ENCODE data around the gene STON1.

Gene STON1

DNA sequence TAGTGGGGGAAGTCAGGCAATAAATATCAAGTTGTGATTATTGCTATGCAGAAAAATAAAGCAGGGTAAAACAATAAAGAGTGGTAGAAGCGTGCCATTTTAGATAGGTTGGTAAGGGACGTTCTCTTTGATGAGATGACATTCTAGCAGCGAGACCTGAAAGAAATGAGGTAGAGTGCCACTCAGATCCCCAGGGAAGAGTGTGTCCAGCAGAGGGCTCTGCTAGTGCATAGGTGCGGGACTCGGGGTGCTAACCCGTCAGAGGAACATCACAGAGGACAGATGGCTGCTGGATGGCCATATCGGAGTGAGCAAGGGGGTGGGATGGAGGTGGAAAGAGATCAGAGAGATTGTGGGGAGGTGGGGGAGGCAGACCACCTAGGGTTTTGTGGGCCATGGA lies 71.4 kb downstream of the STON1 start:
- no peaks in the 10 kb centered on the region for H3K36me3 ChIP-seq (ENCODE audit: insufficient read depth, low read length)
- H3K79me2 ChIP-seq (ENCODE audit: insufficient read depth, low read length), result no peaks in the 10 kb centered on the region
- H3K9me3 ChIP-seq (ENCODE audit: low read length), result no peaks in the 10 kb centered on the region
- no peaks in the 10 kb centered on the region for H4K20me1 ChIP-seq (ENCODE audit: insufficient read depth, low read length)
- no peaks in the 10 kb centered on the region for H3F3A ChIP-seq (ENCODE audit: insufficient read depth, low read length)
- no peak overlapping the region for H3K4me3 ChIP-seq (ENCODE audit: low read depth, low read length, poor library complexity, severe bottlenecking)
- no peak overlapping the region for H3K27ac ChIP-seq (ENCODE audit: low read depth, low read length, poor library complexity, severe bottlenecking)
- peak; percentile 57 for TF ChIP-seq CTCF (IDR thresholded peaks at IDR 0.05; ENCODE audit: low read length)
- TF ChIP-seq EZH2 (IDR thresholded peaks at IDR 0.05; ENCODE audit: borderline replicate concordance, low read length), result no peak
- no peaks in the 10 kb centered on the region for H3K9me2 ChIP-seq (ENCODE audit: low read depth, low read length)
- H3K27me3 ChIP-seq (ENCODE audit: insufficient read depth, low read length), result no peaks in the 10 kb centered on the region
- no peak overlapping the region for H3K9ac ChIP-seq (ENCODE audit: low read length)
- no peak overlapping the region for H3K4me2 ChIP-seq (ENCODE audit: low read length)
- H2AFZ ChIP-seq (ENCODE audit: low read length), result no peak overlapping the region
- H3K4me1 ChIP-seq (ENCODE audit: insufficient read depth, low read length, severe bottlenecking), result no peaks in the 10 kb centered on the region

DNA sequence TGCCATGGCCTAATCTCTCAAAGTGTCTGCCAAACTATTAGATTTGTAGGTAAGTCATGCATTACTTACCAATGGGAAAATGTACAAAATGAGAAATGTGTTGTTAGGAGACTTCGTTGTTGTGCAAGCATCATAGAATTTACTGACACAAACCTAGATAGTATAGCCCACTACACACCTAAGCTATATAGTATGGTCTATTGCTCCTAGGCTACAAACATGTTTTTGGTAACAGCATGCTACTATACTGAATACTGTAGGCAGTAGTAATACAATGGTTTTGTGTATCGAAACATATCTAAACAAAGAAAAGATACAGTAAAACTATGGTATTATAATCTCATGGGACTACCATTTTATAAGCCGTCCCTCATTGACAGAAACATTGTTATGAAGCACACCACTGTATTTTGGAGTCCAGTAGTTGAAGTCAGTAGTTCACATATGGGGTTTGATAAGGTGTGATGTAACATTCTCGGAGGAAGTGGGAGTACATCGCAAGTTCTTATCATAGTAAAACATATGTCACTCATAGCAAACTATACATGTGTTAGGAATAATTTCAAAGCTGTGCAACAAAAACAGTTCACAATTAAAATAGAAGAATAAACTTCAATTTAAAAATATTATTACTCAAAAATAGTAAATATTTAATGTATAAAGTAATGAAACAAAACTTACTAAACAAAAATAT lies 75.7 kb downstream of the STON1 start:
- no peaks in the 10 kb centered on the region for H3F3A ChIP-seq (ENCODE audit: insufficient read depth, low read length)
- H3K79me2 ChIP-seq (ENCODE audit: insufficient read depth, low read length), result no peaks in the 10 kb centered on the region
- H3K4me2 ChIP-seq (ENCODE audit: low read length), result no peak overlapping the region
- no peaks in the 10 kb centered on the region for H3K4me1 ChIP-seq (ENCODE audit: insufficient read depth, low read length, severe bottlenecking)
- no peak overlapping the region for H3K4me3 ChIP-seq (ENCODE audit: low read depth, low read length, poor library complexity, severe bottlenecking)
- H3K9ac ChIP-seq (ENCODE audit: low read length), result no peak overlapping the region
- H3K36me3 ChIP-seq (ENCODE audit: insufficient read depth, low read length), result no peaks in the 10 kb centered on the region
- H4K20me1 ChIP-seq (ENCODE audit: insufficient read depth, low read length), result no peaks in the 10 kb centered on the region
- H3K9me3 ChIP-seq (ENCODE audit: low read length), result no peaks in the 10 kb centered on the region
- no peak overlapping the region for H2AFZ ChIP-seq (ENCODE audit: low read length)
- no peaks in the 10 kb centered on the region for H3K9me2 ChIP-seq (ENCODE audit: low read depth, low read length)
- H3K27me3 ChIP-seq (ENCODE audit: insufficient read depth, low read length), result no peaks in the 10 kb centered on the region
- TF ChIP-seq CTCF (IDR thresholded peaks at IDR 0.05; ENCODE audit: low read length) (no peak), EZH2 (IDR thresholded peaks at IDR 0.05; ENCODE audit: borderline replicate concordance, low read length) (no peak)
- no peak overlapping the region for H3K27ac ChIP-seq (ENCODE audit: low read depth, low read length, poor library complexity, severe bottlenecking)

DNA sequence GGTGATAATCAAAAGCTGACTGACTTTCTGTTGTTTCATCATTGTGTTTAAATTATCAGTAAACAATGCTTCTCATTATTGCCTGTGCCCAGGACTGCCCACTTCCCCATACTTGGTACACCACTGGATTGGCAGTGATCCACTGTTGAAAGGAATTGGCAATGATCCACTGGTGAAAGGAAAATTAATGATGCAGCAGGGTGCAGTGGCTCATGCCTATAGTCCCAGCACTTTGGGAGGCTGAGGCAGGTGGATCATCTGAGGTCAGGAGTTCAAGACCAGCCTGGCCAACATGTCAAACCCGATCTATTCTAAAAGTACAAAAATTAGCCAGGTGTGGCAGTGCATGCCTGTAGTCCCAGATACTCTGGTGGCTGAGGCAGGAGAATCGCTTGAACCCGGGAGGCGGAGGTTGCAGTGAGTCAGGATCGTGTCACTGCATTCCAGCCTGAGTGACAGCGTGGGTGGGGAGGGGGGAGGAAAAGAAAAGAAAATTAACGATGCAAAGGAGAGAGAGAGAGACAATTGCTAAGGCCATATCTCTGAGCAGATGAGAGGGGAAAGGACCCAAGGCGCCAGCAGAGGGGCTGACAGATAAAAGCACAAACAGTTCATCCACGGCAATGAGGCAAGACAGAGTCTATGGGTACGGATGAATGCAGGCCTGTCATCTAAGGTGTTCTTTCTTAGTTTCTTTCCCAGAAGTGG lies 77.5 kb downstream of the STON1 start:
- Histone ChIP-seq H3F3A (ENCODE audit: insufficient read depth, low read length) (no peaks in the 10 kb centered on the region), H3K27me3 (ENCODE audit: insufficient read depth, low read length) (no peaks in the 10 kb centered on the region), H3K9me2 (ENCODE audit: low read depth, low read length) (no peaks in the 10 kb centered on the region), H3K4me3 (ENCODE audit: low read depth, low read length, poor library complexity, severe bottlenecking) (no peak overlapping the region), H3K9me3 (ENCODE audit: low read length) (no peaks in the 10 kb centered on the region), H3K4me1 (ENCODE audit: insufficient read depth, low read length, severe bottlenecking) (no peaks in the 10 kb centered on the region), H3K79me2 (ENCODE audit: insufficient read depth, low read length) (no peaks in the 10 kb centered on the region), H3K9ac (ENCODE audit: low read length) (no peak overlapping the region), H3K36me3 (ENCODE audit: insufficient read depth, low read length) (no peaks in the 10 kb centered on the region), H4K20me1 (ENCODE audit: insufficient read depth, low read length) (no peaks in the 10 kb centered on the region), H2AFZ (ENCODE audit: low read length) (no peak overlapping the region), H3K27ac (ENCODE audit: low read depth, low read length, poor library complexity, severe bottlenecking) (no peak overlapping the region), H3K4me2 (ENCODE audit: low read length) (no peak overlapping the region)
- no peak for TF ChIP-seq CTCF (IDR thresholded peaks at IDR 0.05; ENCODE audit: low read length)
- no peak for TF ChIP-seq EZH2 (IDR thresholded peaks at IDR 0.05; ENCODE audit: borderline replicate concordance, low read length)
